PC-3 (cell line): ENCODE results near the gene MRPL24. TPM values are rescaled to one million over a fixed set of nuclear protein-coding genes. Genes with fewer than 3 reads are reported as not detected.

ENCODE experiments used
- ATAC-seq: fragments of 200-7000 bp; cut with Tn5 transposase; 2 replicates; pipeline ENCODE4 v1.9.1; 2020; ENCODE audit warnings: mild to moderate bottlenecking, moderate library complexity
- BruUV-seq: library from RNA; stranded (reverse); fragments of 400-500 nt; replicated peaks from 2 replicates; lab custom pipeline; 2021; lab: Mats Ljungman, UMichigan
- CTCF ChIA-PET: fragments of 300-600 bp; sonication (Branson Sonifier 250); formaldehyde crosslinking; loops from one replicate; lab custom pipeline; 2022; ENCODE audit warnings: antibody characterized with exemption; lab: Charles Lee
- POLR2A ChIA-PET: fragments of 300-600 bp; sonication (Branson Sonifier 250); formaldehyde crosslinking; loops from one replicate; lab custom pipeline; 2022; ENCODE audit warnings: antibody characterized with exemption; ENCODE audit not compliant: unreplicated experiment; lab: Charles Lee
- DNase-seq: peaks from one replicate; pipeline ENCODE4 v3.0.0-alpha.2; 2015
- H2AFZ ChIP-seq: fragments of 300-600 bp; sonication (generic); 2 replicates; pipeline ENCODE4 v1.6.0; 2016; ENCODE audit warnings: antibody characterized with exemption, low read length
- H3F3A ChIP-seq: fragments of 300-600 bp; sonication (generic); one replicate; pipeline ENCODE4 v1.6.0; 2017; ENCODE audit warnings: antibody characterized with exemption, low read length, control low read depth, mild to moderate bottlenecking; ENCODE audit not compliant: unreplicated experiment
- H3K27ac ChIP-seq: fragments of 300-600 bp; sonication (generic); 2 replicates; pipeline ENCODE4 v1.5.1; 2016; ENCODE audit warnings: mild to moderate bottlenecking, low read length
- H3K27me3 ChIP-seq: fragments of 300-600 bp; sonication (generic); 2 replicates; pipeline ENCODE4 v1.6.1; 2016; ENCODE audit warnings: low read length, mixed read lengths
- H3K36me3 ChIP-seq: fragments of 300-600 bp; sonication (generic); 2 replicates; pipeline ENCODE4 v1.6.1; 2016; ENCODE audit warnings: low read depth, mixed run types, low read length, mixed read lengths
- H3K4me1 ChIP-seq: fragments of 300-600 bp; sonication (generic); 2 replicates; pipeline ENCODE4 v1.5.1; 2016; ENCODE audit warnings: low read length; ENCODE audit not compliant: insufficient read depth
- H3K4me2 ChIP-seq: fragments of 300-600 bp; sonication (generic); 2 replicates; pipeline ENCODE4 v1.6.0; 2016; ENCODE audit warnings: low read length
- H3K4me3 ChIP-seq: fragments of 300-600 bp; sonication (generic); 2 replicates; pipeline ENCODE4 v1.5.1; 2016; ENCODE audit warnings: mild to moderate bottlenecking, low read length, mixed read lengths
- H3K79me2 ChIP-seq: fragments of 300-600 bp; sonication (generic); 2 replicates; pipeline ENCODE4 v1.6.1; 2017; ENCODE audit warnings: low read length, mixed read lengths
- H3K9ac ChIP-seq: fragments of 300-600 bp; sonication (generic); 2 replicates; pipeline ENCODE4 v1.6.0; 2016; ENCODE audit warnings: mild to moderate bottlenecking, low read length
- H3K9me2 ChIP-seq: fragments of 300-600 bp; sonication (generic); replicated peaks from 2 replicates; pipeline ENCODE4 v1.6.1; 2016; ENCODE audit warnings: mixed run types, low read length, mixed read lengths
- H3K9me3 ChIP-seq: fragments of 300-600 bp; sonication (generic); 2 replicates; pipeline ENCODE4 v1.6.1; 2016; ENCODE audit warnings: low read length, mixed read lengths
- H4K20me1 ChIP-seq: fragments of 300-600 bp; sonication (generic); 2 replicates; pipeline ENCODE4 v1.6.1; 2016; ENCODE audit warnings: low read length, mixed read lengths
- CTCF ChIP-seq: fragments of 300-600 bp; sonication (generic); conservative IDR thresholded peaks from 2 replicates; pipeline ENCODE4 v1.5.1; 2017; ENCODE audit warnings: antibody characterized with exemption, low read depth, mild to moderate bottlenecking, low read length
- EZH2 ChIP-seq: fragments of 300-600 bp; sonication (generic); IDR thresholded peaks from one replicate; pipeline ENCODE4 v1.6.1; 2017; ENCODE audit warnings: antibody characterized with exemption, mild to moderate bottlenecking, low read length; ENCODE audit not compliant: unreplicated experiment
- EZH2phosphoT487 ChIP-seq: fragments of 300-600 bp; sonication (generic); IDR thresholded peaks from 2 replicates; pipeline ENCODE4 v1.6.1; 2018; ENCODE audit warnings: mild to moderate bottlenecking, antibody characterized with exemption, low read length, borderline replicate concordance
- intact Hi-C: fragments of 100-400 bp; cut with micrococcal nuclease; formaldehyde crosslinking; loops from 2 replicates; pipeline ENCODE4 v1.9.0; 2023
- total RNA-seq: library from RNA; depleted of rRNA; stranded (reverse); fragments of >200 nt; gene quantifications from 2 replicates; pipeline ENCODE4 v1.2.3, GENCODE V29; 2014

The MRPL24 gene
- total RNA-seq, 1 experiment from 2014 or later: 275 TPM

GRCh38 chr1:156703741-156704140 is 37.1 kb downstream of the MRPL24 start:
- POLR2A ChIA-PET: no interaction called here
- H3K4me3 ChIP-seq: peak overlapping the region; percentile 71; the same call in 1 of the 2 replicates
- H3K9ac ChIP-seq: peak overlapping the region; percentile 63; the same call in 1 of the 2 replicates
- ATAC-seq (no peak), DNase-seq (no peak)
- peaks cover 17% of the 10 kb centered on the region for H3K79me2 ChIP-seq
- no peak overlapping the region for H3K27ac ChIP-seq
- H3K36me3 ChIP-seq: no peaks in the 10 kb centered on the region; the same call in 1 of the 2 replicates
- no peak for TF ChIP-seq EZH2phosphoT487
- H2AFZ ChIP-seq: no peak overlapping the region
- H3K9me2 ChIP-seq: no peaks in the 10 kb centered on the region
- no peaks in the 10 kb centered on the region for H3F3A ChIP-seq
- H3K27me3 ChIP-seq: no peaks in the 10 kb centered on the region
- intact Hi-C loops: no loop called here
- H4K20me1 ChIP-seq: no peaks in the 10 kb centered on the region
- BruUV-seq: no TSS peak
- CTCF ChIA-PET: interaction anchor here (2.0 kb wide), 1 partner anchor 14 kb away, joined by 13 read pairs; no protein-coding TSS in a partner anchor
- H3K4me1 ChIP-seq: peaks cover 42% of the 10 kb centered on the region
- no peaks in the 10 kb centered on the region for H3K9me3 ChIP-seq
- H3K4me2 ChIP-seq: peak overlapping the region; percentile 98

GRCh38 chr1:156703336-156703735 is 37.6 kb downstream of the MRPL24 start:
- Histone ChIP-seq H3K4me1 (peaks cover 42% of the 10 kb centered on the region), H3K9me3 (no peaks in the 10 kb centered on the region), H2AFZ (no peak overlapping the region), H3K27me3 (no peaks in the 10 kb centered on the region), H3K4me3 (peak overlapping the region; percentile 71; the same call in 1 of the 2 replicates), H3K79me2 (peaks cover 17% of the 10 kb centered on the region), H4K20me1 (no peaks in the 10 kb centered on the region), H3K9me2 (no peaks in the 10 kb centered on the region), H3K9ac (0 out of 2 replicates have a peak overlapping the region, but pooled peaks have one; percentile 63), H3K4me2 (peak overlapping the region; percentile 98), H3F3A (no peaks in the 10 kb centered on the region), H3K36me3 (no peaks in the 10 kb centered on the region; the same call in 1 of the 2 replicates), H3K27ac (no peak overlapping the region)
- POLR2A ChIA-PET: no interaction called here
- no peak for DNase-seq
- intact Hi-C loops: no loop called here
- no TSS peak for BruUV-seq
- TF ChIP-seq CTCF (no peak), EZH2 (no peak), EZH2phosphoT487 (no peak)
- no peak for ATAC-seq
- CTCF ChIA-PET: interaction anchor here (2.0 kb wide), 1 partner anchor 14 kb away, joined by 13 read pairs; no protein-coding TSS in a partner anchor

DNA sequence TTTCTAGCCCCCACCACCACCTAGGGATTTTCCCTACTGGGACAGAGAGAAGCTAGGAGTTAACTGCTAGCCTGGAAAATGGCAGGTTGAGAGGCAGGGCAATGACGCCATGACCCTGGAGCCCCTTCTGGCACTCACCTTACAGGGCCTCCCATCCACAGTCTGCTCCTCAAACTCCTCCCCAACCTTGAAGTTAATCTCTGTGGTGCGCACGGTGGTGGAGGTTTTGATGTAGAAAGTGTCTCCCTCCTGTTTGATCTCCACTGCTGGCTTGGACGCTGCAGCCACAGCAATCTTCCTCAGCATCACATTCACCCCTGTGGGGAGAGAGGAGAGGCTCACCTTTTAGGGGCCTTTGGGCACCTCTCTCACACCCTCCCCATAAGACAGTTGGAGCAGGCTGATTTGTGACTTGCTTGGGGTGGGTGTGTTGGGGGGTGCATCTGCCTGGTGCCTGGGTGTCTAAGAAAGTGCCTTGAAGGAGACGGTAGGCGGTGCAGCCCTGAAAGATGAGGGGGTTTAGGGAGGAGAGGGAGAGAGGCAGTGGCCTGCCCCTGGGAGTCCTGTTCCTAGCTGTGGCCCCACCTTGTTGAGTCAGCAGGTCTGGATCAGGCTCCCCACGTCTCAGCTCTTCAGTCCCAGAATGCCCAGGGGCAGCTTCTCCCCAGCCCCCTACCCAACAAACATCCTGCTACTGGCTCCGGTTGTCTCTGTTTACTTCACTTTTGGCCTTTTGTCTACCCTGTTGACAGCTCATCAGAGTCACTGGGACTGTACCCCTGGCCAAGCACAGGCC is 40.0 kb downstream of the MRPL24 start:
- ATAC-seq (no peak), DNase-seq (no peak)
- H3K9me3 ChIP-seq: no peaks in the 10 kb centered on the region
- no peak overlapping the region for H2AFZ ChIP-seq
- intact Hi-C loops: no loop called here
- no TSS peak for BruUV-seq
- no peak overlapping the region for H3K9ac ChIP-seq
- H3K4me1 ChIP-seq: peaks cover 30% of the 10 kb centered on the region
- POLR2A ChIA-PET: no interaction called here
- H4K20me1 ChIP-seq: no peaks in the 10 kb centered on the region
- H3K4me2 ChIP-seq: no peak overlapping the region
- H3K27me3 ChIP-seq: no peaks in the 10 kb centered on the region
- TF ChIP-seq CTCF (no peak), EZH2phosphoT487 (no peak), EZH2 (no peak)
- peaks cover 17% of the 10 kb centered on the region for H3K79me2 ChIP-seq
- CTCF ChIA-PET: interaction anchor here (0.6 to 1.5 kb wide), 3 partner anchors 9 to 12 kb away, joined by 3 to 7 read pairs (median 6); no protein-coding TSS in a partner anchor
- H3K36me3 ChIP-seq: no peaks in the 10 kb centered on the region; the same call in 1 of the 2 replicates
- H3K27ac ChIP-seq: no peak overlapping the region
- H3K4me3 ChIP-seq: no peak overlapping the region
- H3K9me2 ChIP-seq: no peaks in the 10 kb centered on the region
- H3F3A ChIP-seq: no peaks in the 10 kb centered on the region
